ENCODE results near the gene EIF1AY. TPM values are rescaled to one million over a fixed set of nuclear protein-coding genes. Genes with fewer than 3 reads are reported as not detected.

The EIF1AY gene
- 24.3 to 38.0 TPM (median 25.0 TPM) in 5 replicates for total RNA-seq (2022; extraction: Qiagen RNA extraction; ENCODE audit: low read depth)

GRCh38 chrY:20575531-20576121 lies at the start of gene EIF1AY:
TSS of gene EIF1AY (plus strand) at chrY:20575776. CDS start at chrY:20575872, 96 bp downstream.

Other genes starting within 250 kb of the EIF1AY start
- not detected in 5 replicates for gene RPS4Y2, start 180.3 kb downstream of the EIF1AY start, total RNA-seq (2022; extraction: Qiagen RNA extraction; ENCODE audit: low read depth)

All from A549 treated with DMSO at 1 μM for 4 hours (cell line).